Sigmoid colon (tissue), 7 donors: ENCODE data around the gene OR2AT4. TPM values are rescaled to one million over a fixed set of nuclear protein-coding genes. Genes with fewer than 3 reads are reported as not detected.
"Not testable (repeated sequence)": the region's sequence is repeated elsewhere in the genome, so short reads cannot be mapped to it uniquely, and the experiment has no call there.

Source experiments
- DNase-seq: peaks from one replicate; pipeline ENCODE4 v3.0.0-alpha.2; 2019
- H3K27ac ChIP-seq, 4 donors: fragments of 200-600 bp; sonication (generic); one replicate each; pipeline ENCODE4 v1.5.1; 2016 to 2019; ENCODE audit warnings: mild to moderate bottlenecking in 1 of 4
- H3K27me3 ChIP-seq, 3 donors: fragments of 200-600 bp; sonication (generic); one replicate each; pipeline ENCODE4 v1.5.1; 2019; ENCODE audit warnings: mild to moderate bottlenecking in 1 of 3
- H3K36me3 ChIP-seq, 4 donors: fragments of 200-600 bp; sonication (generic); one replicate each; pipeline ENCODE4 v1.5.1; 2016 to 2019
- H3K4me1 ChIP-seq, 4 donors: fragments of 200-600 bp; sonication (generic); one replicate each; pipeline ENCODE4 v1.5.1; 2017 to 2019
- H3K4me3 ChIP-seq, 4 donors: fragments of 200-600 bp; sonication (generic); one replicate each; pipeline ENCODE4 v1.5.1; 2017 to 2019; ENCODE audit warnings: mild to moderate bottlenecking in 2 of 4, moderate library complexity in 1 of 4
- H3K9me3 ChIP-seq, 4 donors: fragments of 200-600 bp in 3 of 4; sonication (generic) in 3 of 4; one replicate each; pipeline versions ENCODE4 v1.5.1 to v1.6.1; 2013 to 2019
- CTCF ChIP-seq, 4 experiments: fragments of 450-650 bp in 3 of 4; fragments of 200-600 bp in 1 of 4; IDR thresholded peaks; one replicate each; pipeline ENCODE4 v1.5.1; 2016 to 2019; ENCODE audit warnings: antibody characterized with exemption in 4 of 4, mild to moderate bottlenecking in 3 of 4, moderate library complexity in 2 of 4
- EP300 ChIP-seq, 4 donors: sonication (generic); formaldehyde crosslinking; IDR thresholded peaks; one replicate each; pipeline ENCODE4 v1.6.1; 2017; ENCODE audit warnings: antibody characterized with exemption in 4 of 4
- POLR2A ChIP-seq, 2 donors: fragments of 450-650 bp; IDR thresholded peaks; one replicate each; pipeline ENCODE4 v1.6.1; 2016; ENCODE audit warnings: antibody characterized with exemption in 2 of 2, mild to moderate bottlenecking in 2 of 2, moderate library complexity in 2 of 2
- POLR2AphosphoS5 ChIP-seq, 4 donors: sonication (generic); formaldehyde crosslinking; IDR thresholded peaks; one replicate each; pipeline ENCODE4 v1.6.1; 2017; ENCODE audit warnings: antibody characterized with exemption in 4 of 4
- WGBS, 2 donors: extraction: QIAGEN DNeasy Blood & Tissue Kit; methylation state at CpG; one replicate each; pipeline ENCODE4 v1.1.7; 2013; 5-methylcytosine and 5-hydroxymethylcytosine counted together
- intact Hi-C: fragments of 100-400 bp; cut with DNase I; formaldehyde crosslinking; loops from one replicate; pipeline ENCODE4 v1.15.1; 2023
- polyA plus RNA-seq, 3 donors: library from polyadenylated mRNA; stranded (reverse); fragments of 200-250 nt; gene quantifications; one replicate each; pipeline ENCODE4 v1.2.3, GENCODE V29; 2013
- total RNA-seq, 4 donors: library from RNA; depleted of rRNA; stranded (reverse); fragments of >200 nt; gene quantifications; one replicate each; pipeline ENCODE4 v1.1.0, GENCODE V29; 2016
- donor health status: healthy with polysubstance abuse.
- donor health status: Bipolar disorder and iron deficiency.
- donor health status: healthy.

Gene OR2AT4
- total and polyA plus RNA-seq, 7 donors, result not detected

- H3K9me3 ChIP-seq, result peaks cover 0 to 2% (median 0%) of the 10 kb centered on the region in 4 donors
- H3K4me3 ChIP-seq, result no peak overlapping the region
- H3K27ac ChIP-seq, result no peak overlapping the region
- TF ChIP-seq POLR2AphosphoS5 (IDR thresholded peaks at IDR 0.05), result no peak
- TF ChIP-seq CTCF (IDR thresholded peaks at IDR 0.05), result no peak
- TF ChIP-seq POLR2A (IDR thresholded peaks at IDR 0.05), result no peak
- no peak for TF ChIP-seq EP300 (IDR thresholded peaks at IDR 0.05)
- no peaks in the 10 kb centered on the region for H3K4me1 ChIP-seq
- H3K27me3 ChIP-seq, result no peaks in the 10 kb centered on the region
- intact Hi-C loops, result no loop called here
- H3K36me3 ChIP-seq, result no peaks in the 10 kb centered on the region
- WGBS, 2 donors, result 91 to 94% methylated on average over 4 of the region's 4 CpGs
- no peak for DNase-seq
Measured at GRCh38 chr11:75047191-75047590, 49.5 kb downstream of the OR2AT4 start.

DNA sequence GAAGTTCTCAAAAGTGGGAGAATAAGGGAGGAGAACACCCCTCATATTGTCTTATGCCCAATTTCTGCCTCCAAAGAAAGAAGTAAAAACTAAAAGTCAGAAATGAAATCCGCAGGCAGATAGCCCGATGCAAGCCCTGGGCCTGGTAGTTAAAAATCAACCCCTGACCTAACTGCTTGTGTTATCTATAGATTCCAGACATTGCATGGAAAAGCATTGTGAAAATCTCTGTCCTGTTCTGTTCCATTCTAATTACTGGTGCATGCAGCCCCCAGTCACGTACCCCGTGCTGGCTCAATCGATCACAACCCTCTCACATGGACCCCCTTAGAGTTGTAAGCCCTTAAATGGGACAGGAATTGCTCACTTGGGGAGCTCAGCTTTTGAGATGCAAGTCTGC lies 50.0 kb downstream of the OR2AT4 start:
- H3K27ac ChIP-seq, intact Hi-C loops, H3K36me3 ChIP-seq, H3K9me3 ChIP-seq, DNase-seq, H3K27me3 ChIP-seq, H3K4me3 ChIP-seq, H3K4me1 ChIP-seq: not testable (repeated sequence)
- 85 to 91% methylated on average over 5 of the region's 5 CpGs for WGBS, 2 donors

GRCh38 chr11:75044381-75045170 lies 52.1 kb downstream of the OR2AT4 start:
- H3K4me3 ChIP-seq, H3K27ac ChIP-seq, H3K9me3 ChIP-seq, DNase-seq, H3K27me3 ChIP-seq, H3K4me1 ChIP-seq, H3K36me3 ChIP-seq, intact Hi-C loops: not testable (repeated sequence)
- 86 to 88% methylated on average over 15 of the region's 15 CpGs for WGBS, 2 donors

DNA sequence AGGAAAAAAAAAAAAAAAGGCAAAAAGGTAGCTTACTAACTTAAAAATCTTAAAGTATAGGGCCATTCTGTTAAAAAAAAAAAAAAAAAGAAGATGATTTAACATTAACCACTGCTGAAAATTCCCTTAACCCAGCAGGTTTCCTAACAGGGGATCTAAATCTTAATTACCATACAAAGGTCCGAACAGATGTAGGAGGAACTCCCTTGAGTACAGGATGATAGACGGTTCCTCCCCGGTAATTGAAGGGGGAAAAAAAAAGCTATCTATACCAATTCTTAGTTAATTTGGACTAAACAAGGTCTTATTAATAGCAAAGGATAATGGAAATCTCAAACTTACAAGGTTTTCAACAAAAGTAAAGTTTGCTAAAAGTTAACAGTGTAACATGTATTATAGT lies 54.9 kb downstream of the OR2AT4 start:
- H3K4me1 ChIP-seq, H3K4me3 ChIP-seq, H3K36me3 ChIP-seq, H3K27me3 ChIP-seq, DNase-seq, intact Hi-C loops, H3K27ac ChIP-seq, H3K9me3 ChIP-seq: not testable (repeated sequence)
- WGBS, 2 donors, result 56 to 61% methylated on average over 3 of the region's 3 CpGs

DNA sequence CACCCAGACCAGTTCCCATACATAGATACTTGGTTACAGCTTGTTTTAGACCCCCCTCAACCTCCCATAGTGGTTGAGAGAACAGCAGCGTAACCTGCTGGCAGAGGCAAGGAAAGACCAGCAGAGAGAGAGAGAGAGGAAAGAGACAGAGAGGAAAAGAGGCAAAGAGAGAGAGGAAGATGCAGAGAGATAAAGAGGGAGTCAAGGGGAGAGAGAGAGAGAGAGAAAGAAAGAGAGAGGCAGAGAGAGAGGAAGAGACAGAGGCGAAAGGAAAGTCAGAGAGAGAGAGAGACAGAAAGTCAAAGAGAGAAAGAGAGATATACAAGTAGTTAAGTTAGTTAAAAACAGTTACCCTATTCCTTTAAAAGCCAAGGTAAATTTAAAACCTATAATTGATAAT lies 55.4 kb downstream of the OR2AT4 start:
- H3K4me3 ChIP-seq, result no peak overlapping the region
- WGBS, 2 donors, result 76 to 93% methylated on average over 2 of the region's 2 CpGs
- no peaks in the 10 kb centered on the region for H3K36me3 ChIP-seq
- TF ChIP-seq CTCF (IDR thresholded peaks at IDR 0.05) (no peak), POLR2A (IDR thresholded peaks at IDR 0.05) (no peak), POLR2AphosphoS5 (IDR thresholded peaks at IDR 0.05) (no peak), EP300 (IDR thresholded peaks at IDR 0.05) (no peak)
- H3K27me3 ChIP-seq, result no peaks in the 10 kb centered on the region
- DNase-seq, result no peak
- no peaks in the 10 kb centered on the region for H3K9me3 ChIP-seq
- no peak overlapping the region for H3K27ac ChIP-seq
- H3K4me1 ChIP-seq, result no peaks in the 10 kb centered on the region
- intact Hi-C loops, result no loop called here

DNA sequence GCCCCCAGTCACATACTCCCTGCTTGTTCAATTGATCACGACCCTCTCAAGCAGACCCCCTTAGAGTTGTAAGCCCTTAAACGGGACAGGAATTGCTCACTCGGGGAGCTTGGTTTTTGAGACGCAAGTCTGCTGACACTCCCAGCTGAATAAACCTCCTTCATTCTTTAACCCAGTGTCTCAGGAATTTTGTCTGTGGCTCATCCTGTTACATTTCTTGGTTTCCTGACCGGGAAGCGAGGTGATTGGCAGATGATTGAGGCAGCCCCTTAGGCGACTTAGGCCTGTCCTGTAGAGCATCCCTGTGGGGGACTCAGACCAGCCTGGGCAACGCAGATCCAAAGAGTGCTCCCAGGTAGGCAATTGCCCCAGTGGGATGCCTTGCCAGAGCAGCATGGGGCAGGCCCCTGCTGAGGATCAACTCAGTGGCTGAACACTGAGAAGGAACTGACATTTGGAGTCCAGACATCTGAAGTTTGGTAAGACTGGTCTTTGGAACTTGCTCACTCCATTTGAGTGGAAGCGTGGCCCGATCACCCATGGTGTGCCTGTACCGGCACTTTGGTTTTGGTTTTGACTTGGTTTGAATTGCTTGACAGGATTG lies 56.4 kb downstream of the OR2AT4 start:
- Histone ChIP-seq H3K36me3 (no peaks in the 10 kb centered on the region), H3K4me1 (no peaks in the 10 kb centered on the region), H3K27me3 (no peaks in the 10 kb centered on the region), H3K9me3 (no peaks in the 10 kb centered on the region), H3K4me3 (no peak overlapping the region), H3K27ac (no peak overlapping the region)
- 91 to 95% methylated on average over 11 of the region's 11 CpGs for WGBS, 2 donors
- intact Hi-C loops, result no loop called here
- DNase-seq, result no peak
- TF ChIP-seq CTCF (IDR thresholded peaks at IDR 0.05) (no peak), POLR2A (IDR thresholded peaks at IDR 0.05) (no peak), POLR2AphosphoS5 (IDR thresholded peaks at IDR 0.05) (no peak), EP300 (IDR thresholded peaks at IDR 0.05) (no peak)
